ENCODE measurements around the gene KYNU.

The KYNU gene

GRCh38 chr2:142973160-142973821 lies 95.8 kb downstream of the KYNU start:
- no peak for DNase-seq

GRCh38 chr2:142973822-142974207 lies 96.4 kb downstream of the KYNU start:
- no peak for DNase-seq

- no peak for DNase-seq
Observed at GRCh38 chr2:142974288-142975024, 97.0 kb downstream of the KYNU start.

- no peak for DNase-seq
Observed at GRCh38 chr2:142975239-142975638, 97.8 kb downstream of the KYNU start.

DNA sequence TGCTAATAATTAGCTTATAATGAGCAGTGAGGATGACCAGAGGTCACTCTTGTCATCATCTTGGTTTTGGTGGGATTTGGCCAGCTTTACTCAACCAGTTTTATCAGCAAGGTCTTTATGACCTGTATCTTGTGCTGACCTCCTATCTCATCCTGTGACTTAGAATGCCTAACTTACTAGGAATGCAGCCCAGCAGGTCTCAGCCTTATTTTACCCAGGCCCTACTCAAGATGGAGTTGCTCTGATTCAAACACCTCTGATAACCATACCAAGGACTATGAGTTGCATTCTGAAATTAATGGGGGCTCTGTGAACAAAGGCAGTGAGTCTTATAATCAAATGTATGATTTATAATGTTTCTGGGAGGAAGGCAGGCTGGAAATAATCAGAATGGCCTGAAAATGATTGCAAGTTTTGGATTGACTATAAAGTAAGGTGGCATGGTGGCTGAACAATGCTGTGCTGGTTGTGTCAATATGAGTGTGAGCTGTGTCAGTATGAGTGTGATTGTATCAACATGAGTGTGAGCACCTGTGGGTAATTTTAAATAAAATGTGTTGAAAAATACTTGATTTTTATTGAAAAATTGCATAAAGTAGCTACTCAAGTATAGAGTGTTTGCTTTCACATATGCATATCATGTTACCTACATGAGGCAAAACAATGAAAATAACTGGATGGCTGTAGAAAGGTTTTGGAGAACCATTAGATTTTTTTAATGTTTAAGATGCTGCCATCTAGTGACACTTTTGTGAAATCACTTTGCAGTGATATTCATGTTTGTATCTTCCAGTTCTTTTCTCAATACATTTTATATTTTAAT lies 103.0 kb downstream of the KYNU start:
- DNase-seq: peak; percentile 70

DNA sequence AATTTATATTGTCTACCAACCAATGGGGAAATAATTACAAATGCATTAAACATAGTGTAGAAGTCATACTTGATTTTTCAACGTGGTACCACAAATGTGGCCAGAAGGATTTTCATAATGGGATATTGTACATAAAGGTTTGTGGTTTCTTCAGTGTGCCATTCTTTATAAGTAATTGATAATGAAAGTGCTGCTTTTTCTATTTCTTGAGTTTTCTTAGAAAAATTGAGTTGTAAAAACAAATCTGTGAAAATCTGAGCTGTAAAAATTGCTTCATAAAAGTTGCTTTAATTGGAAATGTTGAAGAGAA lies 103.6 kb downstream of the KYNU start:
- peak; percentile 30 for DNase-seq

DNA sequence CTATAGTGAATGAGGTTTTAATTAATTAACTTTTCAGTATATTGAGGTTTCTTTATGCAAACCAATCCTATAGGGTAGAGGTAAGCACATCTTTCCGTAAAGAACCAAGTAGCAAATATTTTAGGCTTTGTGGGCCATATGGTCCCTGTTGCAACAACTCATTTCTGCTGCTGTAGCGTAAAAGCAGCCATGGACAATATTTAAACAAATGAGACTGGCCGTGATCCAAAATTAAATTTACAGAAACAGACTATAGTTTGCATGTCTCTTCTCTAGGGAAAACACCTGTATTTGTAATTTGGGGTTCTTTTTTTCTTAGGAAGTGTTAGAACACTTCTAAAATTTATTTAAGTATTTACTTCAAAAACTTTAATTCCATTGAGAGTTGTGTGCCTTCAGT lies 104.3 kb downstream of the KYNU start:
- no peak for DNase-seq

GRCh38 chr2:142983174-142983573 lies 105.7 kb downstream of the KYNU start:
- DNase-seq: peak; percentile 38

- no peak for DNase-seq
Observed at GRCh38 chr2:142984657-142985056, 107.2 kb downstream of the KYNU start.

- no peak for DNase-seq
Observed at GRCh38 chr2:142987044-142987443, 109.6 kb downstream of the KYNU start.

- peak; percentile 25 for DNase-seq
Observed at GRCh38 chr2:142989273-142990204, 112.1 kb downstream of the KYNU start.

DNA sequence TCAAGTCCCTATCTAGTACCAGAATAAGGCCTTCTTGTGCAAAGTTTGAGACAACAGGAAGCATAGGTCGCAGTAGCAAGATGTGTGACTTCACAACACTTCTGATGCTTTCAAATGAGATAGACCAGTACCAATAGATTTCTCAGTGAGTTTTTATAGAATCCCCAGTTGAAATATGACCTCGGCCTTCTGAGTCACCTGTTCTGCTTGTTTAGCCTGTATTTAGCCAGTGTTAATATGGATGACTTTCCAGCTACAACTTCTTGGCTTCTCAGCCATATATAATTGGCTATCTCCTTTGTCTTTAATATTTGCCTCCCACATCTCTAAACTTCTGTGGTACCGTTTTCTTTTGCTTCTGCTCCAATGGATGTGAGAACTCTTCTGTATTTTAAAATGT lies 113.8 kb downstream of the KYNU start:
- no peak for DNase-seq

GRCh38 chr2:142992840-142993239 lies 115.4 kb downstream of the KYNU start:
- DNase-seq: no peak

- no peak for DNase-seq
Observed at GRCh38 chr2:142993771-142994170, 116.3 kb downstream of the KYNU start.

- no peak for DNase-seq
Observed at GRCh38 chr2:142994665-142995064, 117.2 kb downstream of the KYNU start.

DNA sequence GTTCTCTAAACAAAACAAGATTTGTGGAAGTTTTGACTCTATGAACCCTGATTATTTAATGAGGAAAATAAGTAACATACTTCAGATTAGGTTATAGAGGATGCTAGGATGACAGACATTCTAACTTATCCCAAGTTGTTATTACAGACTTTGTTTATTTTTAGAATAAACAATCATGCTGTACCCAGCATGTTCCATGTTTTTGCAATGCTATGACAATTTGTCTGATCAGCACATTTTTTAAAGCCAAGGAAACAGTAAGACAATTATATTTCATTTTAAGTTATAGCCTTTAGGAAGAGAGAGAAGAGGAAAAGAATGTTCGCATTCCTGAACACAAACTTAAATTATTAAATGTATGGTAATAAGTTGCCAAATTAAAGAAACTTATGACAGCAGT lies 119.8 kb downstream of the KYNU start:
- DNase-seq: no peak

GRCh38 chr2:143000599-143000998 lies 123.1 kb downstream of the KYNU start:
- no peak for DNase-seq

GRCh38 chr2:143001501-143001900 lies 124.0 kb downstream of the KYNU start:
- no peak for DNase-seq

DNA sequence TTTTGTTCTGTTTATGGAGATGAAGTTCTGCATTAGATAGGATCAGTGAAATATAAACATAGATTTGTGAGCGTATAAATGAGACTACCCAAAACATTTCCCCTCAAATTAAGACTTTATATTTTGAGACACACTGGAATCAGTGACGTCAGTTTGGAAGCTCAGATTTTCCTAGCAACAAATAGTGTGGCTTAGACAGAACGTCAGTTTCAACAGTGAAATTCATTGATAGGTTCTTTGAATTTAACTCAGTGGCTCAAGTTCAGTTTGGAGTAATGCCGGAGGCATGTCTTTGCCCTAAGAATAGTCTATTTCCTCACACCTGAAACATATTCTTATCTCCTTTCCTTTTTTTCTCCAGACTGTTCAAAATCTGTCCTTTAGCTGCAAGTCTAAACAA lies 138.2 kb downstream of the KYNU start:
- DNase-seq: no peak

- no peak for DNase-seq
Observed at GRCh38 chr2:143026411-143027054, 149.1 kb downstream of the KYNU start.

- DNase-seq: no peak
Observed at GRCh38 chr2:143029141-143029540, 151.7 kb downstream of the KYNU start.

- peak; percentile 34 for DNase-seq
Observed at GRCh38 chr2:143030127-143030526, 152.7 kb downstream of the KYNU start.
